ENCODE results near the gene NDUFB6. TPM values are rescaled to one million over a fixed set of nuclear protein-coding genes. Genes with fewer than 3 reads are reported as not detected.

NDUFB6 gene
- 62.3 and 76.0 TPM in 2 replicates for total RNA-seq

GRCh38 chr9:32572900-32573523 lies at the start of gene NDUFB6:
TSS of gene NDUFB6 (minus strand) at chr9:32573159. CDS start at chr9:32573060, 99 bp downstream.

DNA sequence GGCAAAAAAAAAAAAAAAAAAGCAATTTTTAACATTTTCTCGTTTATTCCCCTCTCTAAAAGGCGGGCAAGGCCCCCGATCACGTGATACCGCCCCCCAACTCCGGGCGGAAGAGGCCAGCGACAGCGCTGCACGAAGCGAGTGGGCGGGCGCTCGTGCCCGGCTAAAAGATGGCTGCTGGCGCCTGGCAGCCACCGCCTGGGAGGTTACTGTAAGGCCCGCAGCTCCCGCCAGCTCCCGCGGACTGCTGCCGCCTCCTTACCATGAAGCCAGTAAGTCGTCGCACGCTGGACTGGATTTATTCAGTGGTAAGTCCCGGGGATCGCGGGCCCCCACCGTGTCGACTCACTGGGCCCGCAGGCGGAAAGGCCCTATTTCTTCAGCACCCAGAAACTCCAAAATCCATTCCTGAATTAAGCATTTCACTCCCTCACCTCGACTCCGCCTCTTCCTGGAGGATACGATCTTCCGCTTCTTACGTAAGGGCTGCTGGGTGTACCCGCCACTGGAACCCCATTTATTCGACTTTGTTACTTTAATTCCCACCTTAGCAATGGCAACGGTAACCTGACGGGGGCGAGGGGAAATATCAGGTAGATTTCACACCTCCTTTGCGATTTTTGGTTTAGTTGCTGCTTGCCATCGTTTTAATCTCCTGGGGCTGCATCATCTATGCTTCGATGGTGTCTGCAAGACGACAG lies 20.6 kb downstream of the NDUFB6 start, which contains the start of the genes SMIM27 and TOPORS:
Gene SMIM27 (plus strand): TSS at position 156 of the 701 bp plus-strand sequence. CDS start 108 bp downstream, at position 264.
Gene TOPORS (minus strand): TSS at position 415 of the 701 bp plus-strand sequence. CDS start 150 bp downstream, at position 265.

DNA sequence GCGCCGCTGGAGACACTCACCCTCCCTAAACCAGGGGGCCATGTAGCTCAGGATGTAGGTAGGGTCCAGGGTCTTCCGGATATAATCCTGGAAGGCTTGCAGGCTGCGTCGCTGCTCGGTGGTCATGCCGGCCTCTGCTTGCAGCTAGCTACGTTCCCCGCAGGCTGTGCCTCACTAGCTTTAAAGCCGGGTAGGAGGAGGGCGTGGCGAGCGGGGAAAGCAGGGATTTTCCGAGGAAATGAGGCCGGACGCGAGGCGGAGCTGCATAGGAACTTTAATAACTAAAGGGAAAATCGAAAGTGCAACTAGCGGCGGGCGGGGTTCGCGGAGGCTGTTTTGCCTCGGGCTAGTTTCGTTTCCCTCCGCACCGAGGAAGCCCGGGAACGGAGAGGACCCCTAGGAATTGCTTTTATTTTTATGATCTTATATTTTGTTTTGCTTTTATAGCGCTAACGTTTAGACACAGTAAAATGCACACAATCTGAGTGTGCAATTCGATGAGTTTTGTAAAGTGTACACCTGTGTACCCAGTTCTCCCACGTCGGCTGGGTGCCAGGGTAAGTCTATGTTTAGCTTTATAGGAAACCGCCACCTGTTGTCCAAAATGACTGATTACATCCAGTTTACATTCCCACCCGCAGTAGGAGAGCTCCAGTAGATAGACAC lies 46.8 kb downstream of the NDUFB6 start, which contains the start of gene RIGI:
Gene RIGI (minus strand): TSS at position 156 of the 666 bp plus-strand sequence. CDS start 30 bp downstream, at position 126.

Other genes with a start within 250 kb of the NDUFB6 start
- gene ACO1, start 188.5 kb downstream of the NDUFB6 start, total RNA-seq: 50.8 and 52.9 TPM in 2 replicates
- 3.4 and 4.4 TPM in 2 replicates for gene RIGI, start 47.0 kb downstream of the NDUFB6 start, total RNA-seq
- 6.8 and 7.7 TPM in 2 replicates for gene SMIM27, start 20.8 kb downstream of the NDUFB6 start, total RNA-seq
- 9.1 and 10.9 TPM in 2 replicates for gene TOPORS, start 20.6 kb downstream of the NDUFB6 start, total RNA-seq
- gene TAF1L, start 62.5 kb upstream of the NDUFB6 start, total RNA-seq: not detected in 2 replicates
- gene TMEM215, start 210.4 kb upstream of the NDUFB6 start, total RNA-seq: not detected in 2 replicates